Measurements from ENCODE around the gene HERPUD2.

HERPUD2 gene

GRCh38 chr7:35722054-35722849, 27.3 kb upstream of the HERPUD2 start:
- no peak for TF ChIP-seq CTCF (IDR thresholded peaks at IDR 0.05; ENCODE audit: control insufficient read depth, insufficient read depth, low read depth, low read length, missing control alignments)
- H3K4me3 ChIP-seq (ENCODE audit: control insufficient read depth, low read depth, low read length): no peak overlapping the region
- no peak for DNase-seq (ENCODE audit: low read depth)

GRCh38 chr7:35721288-35721687, 26.4 kb upstream of the HERPUD2 start:
- H3K4me3 ChIP-seq (ENCODE audit: control insufficient read depth, low read depth, low read length): no peak overlapping the region
- no peak for TF ChIP-seq CTCF (IDR thresholded peaks at IDR 0.05; ENCODE audit: control insufficient read depth, insufficient read depth, low read depth, low read length, missing control alignments)
- DNase-seq (ENCODE audit: low read depth): no peak

GRCh38 chr7:35720849-35721248, 25.9 kb upstream of the HERPUD2 start:
- no peak for DNase-seq (ENCODE audit: low read depth)
- H3K4me3 ChIP-seq (ENCODE audit: control insufficient read depth, low read depth, low read length): no peak overlapping the region
- TF ChIP-seq CTCF (IDR thresholded peaks at IDR 0.05; ENCODE audit: control insufficient read depth, insufficient read depth, low read depth, low read length, missing control alignments): no peak

GRCh38 chr7:35720032-35720431, 25.1 kb upstream of the HERPUD2 start:
- no peak overlapping the region for H3K4me3 ChIP-seq (ENCODE audit: control insufficient read depth, low read depth, low read length)
- DNase-seq (ENCODE audit: low read depth): no peak
- TF ChIP-seq CTCF (IDR thresholded peaks at IDR 0.05; ENCODE audit: control insufficient read depth, insufficient read depth, low read depth, low read length, missing control alignments): no peak

DNA sequence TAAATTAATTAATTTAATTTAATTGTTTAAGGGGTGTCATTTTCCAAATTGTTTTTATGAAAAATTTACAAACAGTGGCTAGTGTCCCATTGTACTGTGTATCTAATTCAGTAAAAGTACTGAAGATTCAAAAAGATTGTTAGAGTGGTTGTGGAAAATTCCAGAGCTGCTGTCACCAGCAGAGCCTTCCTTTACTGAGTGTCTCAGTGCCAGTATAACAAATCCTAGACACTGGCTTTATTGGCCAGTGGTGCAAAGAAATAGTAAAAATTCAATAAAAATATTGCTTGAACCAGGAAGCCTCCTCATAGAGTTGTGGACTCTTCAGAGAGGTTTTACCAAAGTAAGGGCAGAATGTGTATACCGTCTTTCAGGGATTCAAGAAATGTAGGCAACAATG, 23.1 kb upstream of the HERPUD2 start:
- no peak overlapping the region for H3K4me3 ChIP-seq (ENCODE audit: control insufficient read depth, low read depth, low read length)
- no peak for DNase-seq (ENCODE audit: low read depth)
- no peak for TF ChIP-seq CTCF (IDR thresholded peaks at IDR 0.05; ENCODE audit: control insufficient read depth, insufficient read depth, low read depth, low read length, missing control alignments)

DNA sequence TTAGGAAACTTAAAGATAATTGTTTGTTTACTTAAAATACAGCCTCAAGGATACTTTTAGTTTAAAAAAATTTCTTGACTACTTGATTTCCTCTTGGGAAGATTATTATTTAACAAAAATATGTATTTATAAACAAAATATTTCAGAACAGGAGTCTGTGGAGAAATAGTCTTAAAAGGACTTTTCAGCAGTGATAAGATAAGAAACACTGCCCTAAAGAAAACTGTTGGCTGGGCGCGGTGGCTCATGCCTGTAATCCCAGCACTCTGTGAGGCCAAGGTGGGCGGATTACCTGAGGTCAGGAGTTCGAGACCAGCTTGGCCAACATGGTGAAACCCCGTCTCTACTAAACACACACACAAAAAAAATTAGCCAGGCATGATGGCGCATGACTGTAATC, 22.6 kb upstream of the HERPUD2 start:
- no peak for DNase-seq (ENCODE audit: low read depth)
- no peak overlapping the region for H3K4me3 ChIP-seq (ENCODE audit: control insufficient read depth, low read depth, low read length)
- no peak for TF ChIP-seq CTCF (IDR thresholded peaks at IDR 0.05; ENCODE audit: control insufficient read depth, insufficient read depth, low read depth, low read length, missing control alignments)

Measured in AG09309 (cell line).